Activated CD8-positive, alpha-beta memory T cell treated with anti-CD3 and anti-CD28 coated beads for 24 hours (primary cell): ENCODE results near the gene PRKAR2B.

Experiments
- DNase-seq: peaks from one replicate; pipeline ENCODE4 v3.0.0-alpha.2; 2020

PRKAR2B gene

DNA sequence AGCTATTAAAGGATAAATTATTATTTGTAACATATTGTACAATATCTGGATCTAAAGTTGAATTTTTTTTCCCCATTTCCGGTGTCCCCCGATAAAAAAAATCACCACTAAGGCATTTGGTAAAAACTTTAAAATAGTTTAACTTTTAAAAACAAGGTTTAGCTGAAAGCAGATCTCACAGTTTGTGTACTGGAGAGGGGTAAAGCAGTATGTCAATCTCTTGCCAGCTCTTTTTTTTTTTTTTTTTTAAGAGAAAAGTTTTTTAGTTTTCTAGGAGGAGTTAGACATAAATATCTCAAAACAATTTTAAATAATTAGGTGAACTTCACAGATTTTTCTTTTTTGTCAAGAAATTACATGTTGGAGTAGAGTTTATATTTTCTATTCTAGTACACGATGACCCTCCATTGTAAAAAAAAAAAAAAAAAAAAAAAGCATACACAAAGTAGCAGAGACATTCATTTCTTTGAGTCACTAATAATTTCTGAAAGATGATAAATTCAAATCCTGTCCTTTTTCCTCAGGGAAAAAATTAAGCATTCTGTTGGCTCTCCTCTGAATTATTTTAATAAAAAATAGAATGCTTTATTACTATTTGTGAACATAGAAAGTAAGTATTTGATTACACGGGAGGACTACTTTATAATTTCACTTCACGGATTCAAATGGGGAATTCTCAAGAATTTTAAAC is 122.4 kb downstream of the PRKAR2B start:
- DNase-seq = no peak

DNA sequence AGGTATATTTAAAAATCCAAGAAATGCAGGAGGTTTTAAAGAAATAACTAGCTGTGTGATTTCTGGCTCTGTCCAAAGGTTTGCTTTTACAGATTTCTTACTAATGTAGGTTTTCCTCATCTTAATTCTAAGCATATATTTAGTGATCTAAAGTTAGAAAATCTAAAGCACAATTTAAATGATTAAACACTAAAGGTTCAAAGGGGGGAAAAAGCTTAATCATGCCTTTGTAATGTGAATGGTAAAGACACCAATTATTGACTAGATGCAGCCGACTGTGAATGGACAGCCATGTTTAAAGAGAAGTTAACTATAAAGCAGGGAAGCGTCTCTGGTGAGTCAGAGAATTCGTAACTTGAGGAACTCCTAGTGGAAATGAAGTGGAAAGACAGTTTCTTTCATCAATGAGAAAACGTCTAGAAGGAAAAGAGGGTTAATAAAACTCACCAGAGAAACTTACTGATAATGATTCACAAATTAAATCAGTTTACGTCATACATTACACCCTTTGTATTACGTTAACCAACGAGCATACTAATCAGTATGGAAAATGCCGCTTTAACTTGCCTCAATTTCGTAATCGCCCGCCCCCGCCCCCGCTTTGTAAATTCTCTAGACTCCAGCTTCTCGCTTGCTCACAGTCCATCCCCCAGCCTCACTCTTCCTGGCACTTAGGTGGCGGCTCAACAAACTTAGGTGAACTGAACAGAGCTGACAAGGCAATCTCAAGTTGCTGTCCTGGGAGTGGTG is 123.2 kb downstream of the PRKAR2B start:
- no peak for DNase-seq

DNA sequence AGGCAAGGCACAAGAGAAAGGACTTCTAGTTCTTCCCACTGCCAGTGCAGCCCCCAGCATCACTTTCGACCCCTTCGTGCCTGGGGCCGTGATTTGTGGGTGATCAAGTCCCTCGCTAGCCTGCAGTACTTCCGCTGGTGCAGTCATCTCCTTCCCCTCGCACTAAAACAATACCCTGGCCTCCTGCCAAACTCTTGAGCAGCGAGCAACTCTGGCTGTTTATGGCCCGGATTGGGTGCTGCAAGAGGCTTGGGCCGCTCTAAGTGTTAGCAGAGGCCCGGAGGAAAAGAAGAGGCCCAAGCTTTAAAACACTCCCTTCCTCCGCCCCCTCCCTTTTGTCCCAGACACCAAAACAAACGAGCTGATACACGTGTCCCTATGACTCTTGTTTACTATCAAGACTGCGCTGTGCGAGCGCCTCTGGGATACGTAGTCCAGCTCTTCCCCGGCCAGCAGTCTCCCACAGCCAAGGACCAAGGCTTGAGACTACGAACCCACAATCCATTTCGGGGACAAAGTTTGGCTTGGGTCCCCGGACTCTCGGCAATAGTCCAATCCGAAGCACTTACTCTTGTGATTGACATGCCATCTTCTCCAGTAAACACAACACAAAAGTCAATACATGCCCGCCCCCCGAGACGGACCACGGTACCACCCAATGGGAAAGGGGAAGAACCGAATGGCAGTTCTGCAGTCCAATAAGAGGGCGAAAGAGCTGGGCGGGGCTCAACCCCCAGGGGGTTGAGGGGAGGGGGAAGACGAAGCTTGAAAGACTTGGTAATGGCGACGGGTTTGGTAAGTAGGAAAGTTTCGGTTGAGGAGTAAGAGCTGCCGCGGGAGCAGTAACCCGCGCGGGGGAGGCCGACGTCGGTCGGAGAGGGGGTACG is 124.0 kb downstream of the PRKAR2B start, which contains the start of gene HBP1:
TSS of gene HBP1 (plus strand) at position 771 of the 887 bp plus-strand sequence. CDS start 10,891 bp downstream, outside the sequence.
- DNase-seq = peak; percentile 99

DNA sequence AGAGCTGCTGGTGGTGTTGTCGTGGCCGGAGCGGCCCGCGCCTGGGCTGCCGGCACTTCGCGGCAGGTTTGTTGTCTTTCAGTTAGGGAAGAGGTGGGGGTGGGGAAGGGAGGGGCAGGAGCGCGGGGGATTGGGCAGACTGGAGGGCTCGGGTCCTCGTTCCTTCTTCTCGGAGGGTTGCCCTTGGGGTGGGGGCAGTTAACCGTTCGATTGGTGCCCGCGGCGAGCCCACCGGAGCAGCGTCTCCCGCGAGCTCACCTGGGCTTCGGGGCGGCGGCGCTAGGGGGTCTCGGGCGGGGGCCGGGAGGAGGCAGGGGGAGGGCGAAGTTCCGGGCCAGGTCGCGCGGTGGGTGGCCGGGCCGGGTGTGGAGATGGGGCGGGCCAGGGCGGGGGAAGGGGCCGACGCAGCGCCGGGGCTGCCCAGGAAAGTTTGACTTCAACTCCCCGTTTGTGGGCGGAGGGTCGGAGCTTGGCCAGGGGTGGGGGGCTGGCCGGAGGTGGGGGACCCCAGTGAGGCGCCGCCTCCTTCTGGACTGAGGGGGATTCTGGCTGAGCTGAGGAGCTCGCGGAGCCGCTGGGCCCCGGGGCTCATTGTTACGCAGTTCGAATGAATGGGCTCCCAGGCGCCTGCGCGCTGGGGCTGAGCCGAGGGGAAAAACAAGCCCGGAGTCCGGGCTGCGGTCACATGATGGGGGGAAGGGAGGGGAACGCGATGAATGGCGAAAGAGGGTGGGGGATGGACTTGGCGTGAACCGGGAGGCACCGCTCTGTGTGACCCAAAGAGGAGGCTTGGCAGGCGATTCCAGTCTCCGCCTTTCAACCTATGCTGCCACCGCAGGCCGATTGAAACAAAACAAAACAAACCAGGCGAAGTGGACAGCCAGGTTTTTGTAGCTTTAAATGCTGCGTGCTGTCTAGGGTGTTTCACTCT is 124.9 kb downstream of the PRKAR2B start:
- peak; percentile 92 for DNase-seq

DNA sequence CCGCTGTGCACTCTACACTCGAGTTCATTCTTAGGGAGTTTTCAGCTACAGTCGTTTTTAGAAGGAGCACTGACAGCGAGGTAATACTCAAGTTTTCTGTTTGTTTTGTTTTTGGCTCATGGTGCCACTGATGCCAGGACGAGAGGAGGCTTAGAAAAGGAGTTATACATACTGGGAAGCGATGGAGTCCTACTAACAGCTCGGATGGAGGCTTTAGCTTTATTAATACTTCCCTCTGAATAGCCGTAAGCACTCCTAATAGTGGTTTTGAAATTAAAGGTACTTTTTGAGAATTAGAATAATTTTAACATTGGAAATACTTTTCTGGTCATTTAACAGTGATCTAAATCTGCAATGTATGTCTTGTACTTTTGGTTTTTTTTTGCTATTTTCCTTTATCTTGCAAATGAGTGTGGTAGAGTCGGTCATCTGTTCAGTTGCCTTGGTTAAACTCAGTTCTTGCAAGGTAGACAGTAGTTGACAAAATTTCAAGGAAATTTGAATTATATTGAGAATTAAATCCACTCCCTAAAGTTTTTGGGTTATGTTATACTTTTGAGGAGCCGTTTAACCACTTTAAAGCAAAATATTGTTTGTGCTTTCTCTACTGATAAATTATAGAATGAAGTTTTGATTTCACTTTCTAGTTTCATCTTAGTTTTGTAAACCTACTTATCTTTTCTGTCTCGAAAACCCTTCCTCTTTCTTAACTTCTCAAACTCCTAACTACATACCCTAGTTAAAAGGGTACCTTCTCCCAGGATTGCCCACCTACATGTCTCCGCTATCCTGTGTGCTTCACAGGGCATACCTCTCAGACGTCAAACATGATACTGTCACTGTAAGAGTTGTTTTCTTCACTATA is 125.8 kb downstream of the PRKAR2B start:
- no peak for DNase-seq

DNA sequence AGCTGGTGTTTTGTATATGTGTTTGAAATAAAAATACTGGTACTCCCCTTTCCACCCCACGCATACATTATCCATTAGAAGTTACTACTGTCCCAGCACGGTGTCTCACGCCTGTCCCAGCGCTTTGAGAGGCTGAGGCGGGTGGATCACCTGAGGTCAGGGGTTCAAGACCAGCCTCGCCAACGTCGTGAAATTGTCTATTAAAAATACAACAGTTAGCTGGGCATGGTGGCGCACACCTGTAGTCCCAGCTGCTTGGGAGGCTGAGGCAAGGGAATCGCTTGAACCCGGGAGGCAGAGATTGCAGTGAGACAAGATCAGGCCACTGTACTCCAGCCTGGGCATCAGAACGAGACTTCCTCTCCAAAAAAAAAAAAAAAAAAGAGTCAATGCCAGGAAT is 127.0 kb downstream of the PRKAR2B start:
- DNase-seq = no peak

DNA sequence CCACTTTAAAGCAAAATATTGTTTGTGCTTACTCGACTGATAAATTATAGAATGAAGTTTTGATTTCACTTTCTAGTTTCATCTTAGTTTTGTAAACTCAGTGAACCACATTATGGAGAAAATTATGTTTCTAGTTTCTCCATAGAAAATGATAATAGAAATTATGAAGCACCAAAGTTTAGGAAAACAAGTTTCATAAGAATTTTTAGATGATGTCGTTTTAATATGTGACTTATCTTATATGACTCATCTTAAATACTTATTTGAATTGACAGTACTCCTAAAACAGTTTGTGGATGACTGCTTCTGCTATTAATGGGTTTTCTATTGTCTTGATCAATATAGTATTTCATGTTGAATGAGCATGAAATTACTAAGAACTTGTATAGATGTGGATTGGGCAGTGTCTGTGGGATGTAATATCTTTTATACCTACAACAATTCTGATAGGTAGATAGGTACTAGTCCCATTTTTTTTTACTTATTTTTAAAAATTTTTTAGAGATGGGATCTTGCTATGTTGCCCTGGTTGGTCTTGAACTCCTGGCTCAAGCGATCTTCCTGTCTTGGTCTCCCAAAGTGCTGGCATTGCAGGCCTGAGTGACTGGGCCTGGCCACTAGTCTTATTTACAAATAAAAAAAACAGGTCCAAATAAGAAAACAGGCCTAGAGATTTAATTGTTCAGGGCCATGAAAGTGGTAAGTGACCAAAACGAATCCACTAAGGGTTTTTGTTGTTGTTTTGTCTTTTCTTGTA is 127.9 kb downstream of the PRKAR2B start:
- no peak for DNase-seq

DNA sequence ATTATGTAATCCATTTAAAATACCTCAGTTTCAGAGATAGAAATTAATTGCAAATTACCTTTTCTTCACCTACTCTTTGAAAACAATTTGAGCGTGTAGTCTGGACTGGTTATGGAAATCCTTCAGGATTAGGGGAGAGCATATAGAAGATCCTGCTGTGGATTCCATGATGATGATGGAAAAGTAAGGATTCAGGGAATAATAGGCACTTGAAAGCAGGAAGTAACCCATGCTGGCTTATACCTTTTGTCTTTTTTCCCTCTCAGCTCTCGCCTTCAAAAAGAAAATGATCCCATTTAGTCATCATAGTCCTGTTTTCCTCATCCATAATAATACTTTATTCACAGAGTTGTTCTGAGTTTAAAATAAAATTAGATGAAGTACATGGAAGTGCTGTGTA is 128.7 kb downstream of the PRKAR2B start:
- DNase-seq = no peak

DNA sequence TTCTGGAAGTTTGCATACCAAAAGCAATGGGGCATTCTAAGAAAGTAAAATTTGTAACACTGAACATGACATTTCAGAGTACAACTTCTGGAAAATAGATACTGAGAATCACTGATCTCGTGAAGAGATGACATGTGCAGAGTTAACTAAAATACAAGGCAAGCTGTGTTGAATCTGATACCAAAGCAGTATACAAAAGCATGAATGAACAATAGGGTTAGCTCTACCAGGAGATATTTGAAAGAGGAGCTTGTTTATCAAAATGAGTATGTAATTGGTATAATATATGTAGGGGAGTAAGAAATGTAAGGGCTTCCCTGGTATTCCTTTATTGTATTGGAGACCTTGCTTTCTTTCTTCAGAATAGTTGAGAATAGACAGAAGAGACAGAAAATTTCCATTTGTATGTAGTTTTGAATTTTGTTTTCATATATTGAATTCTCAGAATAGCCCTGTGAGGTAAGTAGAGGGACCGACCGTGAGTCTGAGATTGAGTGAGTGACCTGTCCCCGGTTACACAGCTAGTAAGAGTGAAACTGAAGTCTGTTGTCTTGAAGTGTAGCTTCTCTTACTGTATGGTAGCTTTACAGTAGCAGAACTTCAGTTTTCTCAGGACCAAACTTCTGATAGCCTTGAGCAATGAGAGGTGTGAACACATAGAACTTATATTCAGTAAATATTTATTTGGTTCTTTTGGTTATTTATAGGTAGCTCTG is 129.3 kb downstream of the PRKAR2B start:
- no peak for DNase-seq

DNA sequence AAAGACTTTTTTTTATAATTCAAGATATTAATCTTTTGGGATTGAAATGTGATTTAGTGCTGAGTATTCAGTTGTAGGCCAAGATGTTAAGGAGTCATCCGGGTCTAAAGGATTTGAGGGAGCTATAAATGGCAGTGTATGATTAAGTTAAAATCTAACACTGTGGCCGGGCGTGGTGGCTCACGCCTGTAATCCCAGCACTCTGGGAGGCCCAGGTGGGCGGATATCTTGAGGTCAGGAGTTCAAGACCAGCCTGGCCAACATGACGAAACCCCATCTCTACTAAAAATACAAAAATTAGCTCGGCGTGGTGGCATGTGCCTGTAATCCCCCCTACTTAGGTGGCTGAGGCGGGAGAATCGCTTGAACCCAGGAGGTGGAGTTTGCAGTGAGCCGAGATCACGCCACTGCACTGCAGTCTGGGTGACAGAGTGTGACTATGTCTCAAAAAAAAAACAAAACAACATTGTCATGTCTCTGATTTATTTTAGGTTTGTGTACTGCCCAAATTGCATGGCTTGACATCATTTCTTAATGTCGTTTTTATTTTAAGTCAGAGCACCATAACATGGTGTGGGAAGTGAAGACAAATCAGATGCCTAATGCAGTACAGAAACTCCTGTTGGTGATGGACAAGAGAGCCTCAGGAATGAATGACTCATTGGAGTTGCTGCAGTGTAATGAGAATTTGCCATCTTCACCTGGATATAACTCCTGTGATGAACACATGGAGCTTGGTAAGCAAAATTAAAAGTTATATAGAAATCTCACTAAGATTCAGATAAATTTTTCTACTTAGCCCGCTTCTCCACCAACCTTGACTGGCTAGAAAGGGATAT is 135.0 kb downstream of the PRKAR2B start:
- no peak for DNase-seq

DNA sequence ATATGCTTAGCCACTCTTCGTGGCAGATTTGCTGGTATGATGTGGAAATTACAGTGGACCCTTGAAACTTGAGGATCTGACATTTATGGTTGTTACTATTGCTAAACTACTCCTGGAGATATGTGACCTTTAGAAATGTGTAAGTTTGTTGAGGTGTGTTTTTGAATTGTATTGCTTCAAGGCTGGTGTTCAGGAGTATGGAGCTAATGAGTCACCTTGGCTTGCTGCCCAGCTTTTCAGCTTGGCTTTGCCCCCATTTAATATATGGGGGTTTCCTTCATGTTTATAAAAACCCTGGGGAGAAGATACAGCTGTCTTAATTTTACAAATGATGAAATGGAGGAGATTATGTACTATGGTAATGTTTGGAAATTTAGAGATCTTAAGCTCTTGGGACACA is 135.9 kb downstream of the PRKAR2B start:
- DNase-seq = peak; percentile 84

DNA sequence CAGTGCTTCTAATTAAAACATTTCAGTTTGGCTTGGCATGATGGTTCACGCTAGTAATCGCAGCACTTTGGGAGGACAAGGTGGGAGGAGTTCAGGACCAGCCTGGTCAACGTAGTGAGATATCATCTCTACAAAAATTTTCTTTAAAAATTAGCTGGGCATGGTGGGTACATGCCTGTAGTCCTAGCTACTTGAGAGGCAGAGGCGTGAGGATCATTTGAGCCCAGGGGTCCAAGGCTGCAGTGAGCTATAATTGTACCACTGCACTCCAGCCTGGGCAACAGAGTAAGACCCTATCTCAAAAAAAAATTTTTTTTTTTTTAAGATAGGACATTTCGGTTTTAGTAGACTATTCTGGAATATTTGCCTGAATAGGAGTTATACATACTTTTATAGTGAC is 136.7 kb downstream of the PRKAR2B start:
- no peak for DNase-seq

DNA sequence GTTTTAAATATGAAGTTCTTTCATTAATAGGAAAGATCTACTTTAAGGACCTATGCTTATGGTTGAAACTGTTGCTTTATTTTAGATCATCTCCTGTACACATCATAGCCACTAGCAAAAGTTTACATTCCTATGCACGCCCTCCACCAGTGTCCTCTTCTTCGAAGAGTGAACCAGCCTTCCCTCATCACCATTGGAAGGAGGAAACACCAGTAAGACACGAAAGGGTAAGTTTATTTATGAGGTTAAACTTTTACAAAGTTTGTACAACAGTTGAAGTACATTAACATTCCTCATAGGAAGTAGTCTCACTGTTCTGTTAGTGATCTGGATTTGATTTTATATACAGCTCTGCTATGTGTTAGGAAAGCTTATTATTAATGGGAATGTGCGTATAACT is 141.2 kb downstream of the PRKAR2B start:
- no peak for DNase-seq

DNA sequence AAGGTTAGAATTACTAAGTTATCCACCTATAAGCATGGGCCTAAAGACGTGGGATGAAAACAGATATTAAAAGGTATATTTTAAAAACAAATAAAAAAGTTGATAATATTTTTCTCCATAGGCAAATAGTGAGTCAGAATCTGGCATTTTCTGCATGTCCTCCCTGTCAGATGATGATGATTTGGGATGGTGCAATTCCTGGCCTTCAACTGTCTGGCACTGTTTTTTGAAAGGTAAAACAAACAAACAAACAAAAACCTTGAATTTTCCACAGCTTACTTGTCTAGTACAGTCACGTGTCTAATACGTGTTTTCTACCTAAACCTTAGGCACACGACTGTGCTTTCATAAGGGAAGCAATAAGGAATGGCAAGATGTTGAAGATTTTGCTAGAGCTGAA is 141.7 kb downstream of the PRKAR2B start:
- no peak for DNase-seq

DNA sequence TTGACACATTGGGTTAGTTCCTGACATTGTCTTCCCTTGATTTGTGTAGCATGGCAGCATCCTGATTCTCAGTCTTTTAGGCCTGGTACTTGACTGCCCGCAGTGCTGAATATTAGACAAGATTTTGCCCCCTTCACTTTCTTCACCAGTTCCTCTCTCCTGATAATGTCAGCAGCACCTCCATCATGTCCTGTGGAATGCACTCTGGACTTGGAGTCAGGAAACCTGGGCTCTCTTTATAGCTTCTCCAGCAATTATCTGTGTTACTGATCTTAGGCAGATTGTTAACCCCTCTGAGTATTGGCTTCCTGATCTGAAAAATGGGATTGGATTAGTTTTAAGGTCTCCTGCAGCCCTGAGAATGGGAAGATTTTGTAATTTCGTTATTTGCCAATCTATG is 143.3 kb downstream of the PRKAR2B start:
- DNase-seq = no peak

DNA sequence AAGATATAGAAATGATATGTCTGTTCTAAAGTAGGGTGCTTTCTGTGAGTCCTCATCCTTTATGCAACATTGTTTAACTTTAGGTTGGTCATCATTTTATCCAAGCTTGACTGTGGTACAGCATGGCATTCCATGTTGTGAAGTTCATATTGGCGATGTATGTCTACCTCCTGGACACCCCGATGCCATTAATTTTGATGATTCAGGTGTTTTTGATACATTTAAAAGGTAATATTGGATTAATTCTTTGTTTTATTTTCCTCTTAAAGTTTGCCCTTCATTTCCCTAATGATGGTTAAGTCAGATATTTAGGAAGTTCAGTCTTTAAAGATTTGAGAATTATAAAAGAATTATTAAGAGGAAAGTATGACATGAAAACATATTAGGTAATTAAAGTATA is 145.6 kb downstream of the PRKAR2B start:
- no peak for DNase-seq

DNA sequence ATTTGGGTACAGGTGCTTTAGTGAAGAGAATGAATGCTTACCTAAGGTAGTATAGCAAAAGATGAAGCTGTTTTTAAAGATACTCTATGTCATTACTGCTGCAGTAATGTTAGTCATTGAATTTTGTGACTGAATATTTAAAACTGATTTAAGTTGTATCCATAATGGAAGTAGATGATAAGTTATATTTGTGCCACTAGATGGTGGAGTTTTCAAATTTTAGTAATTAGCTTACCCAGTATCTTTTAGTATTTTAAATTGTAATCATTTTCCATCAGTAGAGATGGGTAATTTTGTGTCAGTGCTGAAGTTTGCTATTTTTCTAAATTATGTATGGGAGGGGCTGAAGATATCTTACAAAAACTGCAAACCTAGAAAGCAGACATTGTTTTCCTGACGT is 149.5 kb downstream of the PRKAR2B start:
- no peak for DNase-seq

DNA sequence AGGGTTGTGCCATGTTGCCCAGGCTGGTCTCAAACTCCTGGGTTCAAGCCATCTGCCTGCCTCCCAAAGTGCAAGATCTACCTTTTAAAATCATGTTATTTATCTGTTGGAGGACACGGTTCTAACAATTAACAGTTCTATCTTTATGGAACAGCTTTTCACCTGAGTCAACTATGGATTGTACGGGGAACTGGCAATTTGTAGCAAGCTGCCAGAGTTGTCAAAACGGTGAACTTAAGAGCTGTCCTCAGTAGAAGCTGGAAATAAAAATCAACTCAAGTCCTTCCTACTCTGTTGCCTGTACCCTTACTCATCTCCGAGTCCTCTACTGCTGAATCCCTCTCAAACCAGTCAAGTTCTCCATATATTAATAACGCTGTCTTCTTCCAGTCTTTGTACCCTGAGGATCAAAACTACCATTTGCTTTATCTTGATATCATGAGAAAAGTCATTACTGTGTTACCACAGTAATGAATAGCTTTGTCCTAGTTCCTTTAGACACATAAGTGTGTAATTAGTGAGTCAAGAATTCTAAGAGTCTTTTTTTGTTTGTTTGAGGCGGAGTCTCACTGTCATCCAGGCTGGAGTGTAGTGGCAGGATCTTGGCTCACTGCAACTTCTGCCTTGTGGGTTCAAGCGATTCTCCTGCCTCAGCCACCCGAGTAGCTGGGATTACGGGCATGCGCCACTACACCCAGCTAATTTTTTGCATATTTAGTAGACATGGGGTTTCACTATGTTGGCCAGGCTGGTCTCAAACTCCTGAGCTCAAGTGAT is 152.5 kb downstream of the PRKAR2B start:
- DNase-seq = no peak
